ENCODE results near the gene DRC7.

Gene DRC7

GRCh38 chr16:57694725-57695679 lies at the start of gene DRC7:
Gene DRC7, plus strand, starts transcription at chr16:57694806. Its CDS starts 3,144 bp downstream, at chr16:57697950.
- DNase-seq, result no peak

- DNase-seq, result no peak
These were observed 49.4 kb upstream of the DRC7 start for GRCh38 chr16:57645169-57645568.

GRCh38 chr16:57645691-57646387 lies 48.8 kb upstream of the DRC7 start:
- no peak for DNase-seq

- DNase-seq, result no peak
These were observed 48.1 kb upstream of the DRC7 start for GRCh38 chr16:57646388-57647039.

GRCh38 chr16:57647136-57647875 lies 47.3 kb upstream of the DRC7 start:
- no peak for DNase-seq

- no peak for DNase-seq
These were observed 46.5 kb upstream of the DRC7 start for GRCh38 chr16:57648125-57648524.

GRCh38 chr16:57648581-57649442 lies 45.8 kb upstream of the DRC7 start:
- peak; percentile 77 to 79 for DNase-seq

- no peak for DNase-seq
These were observed 45.2 kb upstream of the DRC7 start for GRCh38 chr16:57649443-57649751.

GRCh38 chr16:57649846-57650245 lies 44.8 kb upstream of the DRC7 start:
- DNase-seq, result no peak

- no peak for DNase-seq
These were observed 43.0 kb upstream of the DRC7 start for GRCh38 chr16:57651344-57652333.

GRCh38 chr16:57652695-57653471 lies 41.7 kb upstream of the DRC7 start:
- DNase-seq, result no peak

GRCh38 chr16:57653936-57654335 lies 40.7 kb upstream of the DRC7 start:
- no peak for DNase-seq

- no peak for DNase-seq
These were observed 38.2 kb upstream of the DRC7 start for GRCh38 chr16:57656342-57656955.

- DNase-seq, result no peak
These were observed 37.4 kb upstream of the DRC7 start for GRCh38 chr16:57657228-57657627.

- no peak for DNase-seq
These were observed 36.3 kb upstream of the DRC7 start for GRCh38 chr16:57658130-57658877.

GRCh38 chr16:57658878-57659674 lies 35.5 kb upstream of the DRC7 start:
- no peak for DNase-seq

GRCh38 chr16:57660715-57661463 lies 33.7 kb upstream of the DRC7 start:
- DNase-seq, result no peak
